ENCODE data around the gene STK11IP. TPM values are rescaled to one million over a fixed set of nuclear protein-coding genes. Genes with fewer than 3 reads are reported as not detected.

STK11IP gene
- total and polyA plus RNA-seq, 2 of the 13 experiments (the other 11 are each of a cell fraction or from before 2014, with no cell fraction given), result 12.8 to 24.0 TPM

- no peak for TF ChIP-seq RFX1 (IDR thresholded peaks at IDR 0.05)
- TF ChIP-seq RFXANK (CRISPR knock-in tag; IDR thresholded peaks at IDR 0.05), result no peak
- peak; percentile 63; the same call in 1 of the 2 replicates for TF ChIP-seq ZNF431 (CRISPR knock-in tag; IDR thresholded peaks at IDR 0.05; ENCODE audit: borderline replicate concordance, low read depth)
- no peak for TF ChIP-seq HINFP (CRISPR knock-in tag; IDR thresholded peaks at IDR 0.05; ENCODE audit: low read depth)
- TF ChIP-seq WIZ (CRISPR knock-in tag; IDR thresholded peaks at IDR 0.05), result no peak
- TF ChIP-seq HNRNPH1 (optimal IDR thresholded peaks at IDR 0.05; ENCODE audit: low read depth, low read length), result no peak
- peak; percentile 28; the same call in 1 of the 2 replicates for TF ChIP-seq ESRRA (CRISPR knock-in tag; IDR thresholded peaks at IDR 0.05; ENCODE audit: low read depth)
- no peak for TF ChIP-seq RFX3 (CRISPR knock-in tag; IDR thresholded peaks at IDR 0.05)
- TF ChIP-seq ZNF841 (CRISPR knock-in tag; IDR thresholded peaks at IDR 0.05; ENCODE audit: borderline replicate concordance), result no peak
- TF ChIP-seq ZNF768 (CRISPR knock-in tag; IDR thresholded peaks at IDR 0.05), result no peak
- TF ChIP-seq YEATS4 (CRISPR knock-in tag; IDR thresholded peaks at IDR 0.05; ENCODE audit: borderline replicate concordance), result no peak
- no peak for TF ChIP-seq THAP11 (CRISPR knock-in tag; IDR thresholded peaks at IDR 0.05)
- TF ChIP-seq, protein P1, sequence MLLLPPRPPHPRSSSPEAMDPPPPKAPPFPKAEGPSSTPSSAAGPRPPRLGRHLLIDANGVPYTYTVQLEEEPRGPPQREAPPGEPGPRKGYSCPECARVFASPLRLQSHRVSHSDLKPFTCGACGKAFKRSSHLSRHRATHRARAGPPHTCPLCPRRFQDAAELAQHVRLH (CRISPR knock-in tag; IDR thresholded peaks at IDR 0.05; ENCODE audit: borderline replicate concordance, low read depth), result no peak
- TF ChIP-seq ZNF317 (CRISPR knock-in tag; IDR thresholded peaks at IDR 0.05), result no peak
- no peak for TF ChIP-seq ZNF20 (CRISPR knock-in tag; IDR thresholded peaks at IDR 0.05)
- TF ChIP-seq ISL2 (CRISPR knock-in tag; IDR thresholded peaks at IDR 0.05), result no peak
- peak; percentile 36 for TF ChIP-seq SRSF1 (optimal IDR thresholded peaks at IDR 0.05; ENCODE audit: low read depth, low read length)
- TF ChIP-seq, protein P2, sequence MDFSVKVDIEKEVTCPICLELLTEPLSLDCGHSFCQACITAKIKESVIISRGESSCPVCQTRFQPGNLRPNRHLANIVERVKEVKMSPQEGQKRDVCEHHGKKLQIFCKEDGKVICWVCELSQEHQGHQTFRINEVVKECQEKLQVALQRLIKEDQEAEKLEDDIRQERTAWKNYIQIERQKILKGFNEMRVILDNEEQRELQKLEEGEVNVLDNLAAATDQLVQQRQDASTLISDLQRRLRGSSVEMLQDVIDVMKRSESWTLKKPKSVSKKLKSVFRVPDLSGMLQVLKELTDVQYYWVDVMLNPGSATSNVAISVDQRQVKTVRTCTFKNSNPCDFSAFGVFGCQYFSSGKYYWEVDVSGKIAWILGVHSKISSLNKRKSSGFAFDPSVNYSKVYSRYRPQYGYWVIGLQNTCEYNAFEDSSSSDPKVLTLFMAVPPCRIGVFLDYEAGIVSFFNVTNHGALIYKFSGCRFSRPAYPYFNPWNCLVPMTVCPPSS (IDR thresholded peaks at IDR 0.05), result no peak
- TF ChIP-seq, protein P3, sequence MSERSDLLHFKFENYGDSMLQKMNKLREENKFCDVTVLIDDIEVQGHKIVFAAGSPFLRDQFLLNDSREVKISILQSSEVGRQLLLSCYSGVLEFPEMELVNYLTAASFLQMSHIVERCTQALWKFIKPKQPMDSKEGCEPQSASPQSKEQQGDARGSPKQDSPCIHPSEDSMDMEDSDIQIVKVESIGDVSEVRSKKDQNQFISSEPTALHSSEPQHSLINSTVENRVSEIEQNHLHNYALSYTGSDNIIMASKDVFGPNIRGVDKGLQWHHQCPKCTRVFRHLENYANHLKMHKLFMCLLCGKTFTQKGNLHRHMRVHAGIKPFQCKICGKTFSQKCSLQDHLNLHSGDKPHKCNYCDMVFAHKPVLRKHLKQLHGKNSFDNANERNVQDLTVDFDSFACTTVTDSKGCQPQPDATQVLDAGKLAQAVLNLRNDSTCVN (CRISPR knock-in tag; IDR thresholded peaks at IDR 0.05; ENCODE audit: borderline replicate concordance), result no peak
- no peak for TF ChIP-seq NFIB (CRISPR knock-in tag; IDR thresholded peaks at IDR 0.05; ENCODE audit: borderline replicate concordance)
- TF ChIP-seq PHB2 (IDR thresholded peaks at IDR 0.05; ENCODE audit: partially characterized antibody), result no peak
- no peak for TF ChIP-seq MLX (CRISPR knock-in tag; IDR thresholded peaks at IDR 0.05)
- no peak for TF ChIP-seq ZNF75D (CRISPR knock-in tag; IDR thresholded peaks at IDR 0.05; ENCODE audit: borderline replicate concordance)
- no peak for TF ChIP-seq PCBP1 (IDR thresholded peaks at IDR 0.05; ENCODE audit: borderline replicate concordance, low read depth, low read length)
- no peak for TF ChIP-seq ZBTB37 (CRISPR knock-in tag; IDR thresholded peaks at IDR 0.05)
Measured at GRCh38 chr2:219561179-219562048, 36.2 kb upstream of the STK11IP start (continued).

Measured in HepG2 (cell line).